Astrocyte of the hippocampus (primary cell): Measurements from ENCODE around the gene CDK5RAP2.
"Not testable (repeated sequence)": the region's sequence is repeated elsewhere in the genome, so short reads cannot be mapped to it uniquely, and the experiment has no call there.

ENCODE experiments used
- DNase-seq: peaks from one replicate; pipeline ENCODE4 v3.0.0; 2011; ENCODE audit warnings: low read depth, low spot score

The CDK5RAP2 gene

GRCh38 chr9:120474591-120475243, 105.2 kb downstream of the CDK5RAP2 start:
- no peak for DNase-seq

GRCh38 chr9:120473608-120474007, 106.4 kb downstream of the CDK5RAP2 start:
- no peak for DNase-seq

- DNase-seq = no peak
Observed at GRCh38 chr9:120465685-120466407, 114.1 kb downstream of the CDK5RAP2 start.

GRCh38 chr9:120464887-120465421, 115.0 kb downstream of the CDK5RAP2 start:
- no peak for DNase-seq

- DNase-seq = no peak
Observed at GRCh38 chr9:120464176-120464886, 115.6 kb downstream of the CDK5RAP2 start.

DNA sequence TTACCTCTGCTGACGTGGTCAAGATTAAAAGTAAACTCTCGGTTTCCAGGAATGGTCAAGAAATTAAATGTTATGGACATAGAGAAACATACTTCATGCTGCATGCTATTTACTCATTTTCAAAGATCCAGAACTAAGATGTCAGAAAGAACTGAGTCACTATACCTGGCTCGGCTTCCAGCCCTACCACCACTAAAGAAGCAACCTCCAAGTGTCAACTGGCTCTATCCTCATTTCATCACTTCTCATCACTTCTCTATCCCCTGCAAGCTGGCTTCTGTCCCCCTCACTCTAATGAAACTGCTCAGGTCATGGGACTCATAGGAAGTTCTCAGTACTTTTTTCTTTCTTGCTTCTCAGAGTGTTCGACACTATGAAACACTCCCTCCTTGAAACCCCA, 116.2 kb downstream of the CDK5RAP2 start:
- DNase-seq = no peak

DNA sequence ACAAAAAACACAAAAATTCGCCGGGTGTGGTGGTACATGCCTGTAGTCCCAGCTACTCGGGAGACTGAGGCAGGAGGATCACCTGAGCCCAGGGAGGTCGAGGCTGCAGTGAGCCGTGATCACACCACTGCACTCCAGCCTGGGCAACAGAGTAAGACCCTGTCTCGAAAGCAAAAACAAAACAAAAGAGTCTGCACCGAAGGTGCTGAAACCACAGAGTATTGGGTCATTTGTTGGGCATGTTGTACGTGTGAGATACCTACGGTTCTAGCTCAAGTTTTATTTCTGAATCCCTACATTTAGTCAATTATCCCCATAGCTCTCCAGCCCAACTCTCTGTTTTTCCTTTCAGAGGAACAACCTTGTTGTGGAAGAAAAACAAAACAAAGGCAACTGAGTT, 118.3 kb downstream of the CDK5RAP2 start:
- not testable (repeated sequence) for DNase-seq

- DNase-seq = no peak
Observed at GRCh38 chr9:120456218-120456617, 123.7 kb downstream of the CDK5RAP2 start.

GRCh38 chr9:120454467-120454866, 125.5 kb downstream of the CDK5RAP2 start:
- DNase-seq = no peak

- no peak for DNase-seq
Observed at GRCh38 chr9:120453792-120454191, 126.2 kb downstream of the CDK5RAP2 start.

DNA sequence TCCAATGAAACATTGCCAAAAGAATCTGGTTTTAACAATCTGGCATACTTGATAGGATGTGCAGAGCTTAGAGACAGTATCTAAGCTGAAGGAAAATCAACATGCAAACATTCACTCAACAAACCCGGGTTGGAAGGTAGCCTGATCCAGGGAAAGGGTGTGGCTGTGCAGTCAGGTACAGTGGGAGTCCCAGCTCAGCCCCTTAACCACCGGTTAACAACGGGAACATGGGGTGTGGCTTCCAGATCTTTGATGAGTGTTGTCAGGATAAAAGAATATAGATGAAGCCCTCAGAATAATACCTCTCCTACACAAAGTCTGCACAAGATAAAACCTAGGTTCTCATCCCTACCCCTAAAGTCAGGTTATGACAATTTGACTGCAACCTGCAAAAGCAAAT, 127.3 kb downstream of the CDK5RAP2 start:
- DNase-seq = no peak

DNA sequence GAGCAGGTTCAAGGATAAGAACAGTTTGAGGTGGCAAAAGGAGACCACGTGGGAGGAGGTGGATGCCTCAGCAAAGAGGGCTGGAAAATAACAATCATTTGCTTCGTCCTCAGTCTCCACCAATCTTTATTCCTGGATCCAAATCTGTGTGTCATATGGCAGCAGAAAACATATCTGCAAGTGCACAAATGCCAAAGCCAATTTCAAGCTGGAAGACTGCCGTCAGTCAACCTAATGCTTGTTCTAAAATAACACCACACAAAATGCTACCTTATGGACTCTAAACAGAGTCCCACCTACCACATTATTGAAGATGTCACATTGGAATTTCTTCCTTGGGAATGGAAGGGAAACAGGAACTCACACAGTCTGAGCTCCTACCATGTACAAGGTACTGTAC, 129.1 kb downstream of the CDK5RAP2 start:
- DNase-seq = no peak

DNA sequence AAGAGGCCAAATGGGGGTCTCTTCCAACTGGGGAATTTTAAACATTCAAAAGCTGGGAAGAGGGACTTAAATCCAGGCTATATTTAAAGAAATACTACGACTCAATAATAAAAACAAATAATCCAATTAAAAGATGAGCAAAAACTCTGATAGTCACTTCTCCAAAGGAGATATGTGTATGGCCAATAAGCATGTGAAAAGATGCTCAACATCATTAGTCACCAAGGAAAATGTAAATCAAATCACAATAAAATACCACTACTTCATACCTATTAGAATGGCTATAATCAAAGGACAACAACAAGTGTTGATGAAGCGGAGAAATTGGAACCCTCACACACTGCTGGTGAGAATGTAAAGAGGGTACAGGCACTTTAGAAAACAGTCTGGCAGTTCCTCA, 130.4 kb downstream of the CDK5RAP2 start:
- DNase-seq = no peak

- DNase-seq = no peak
Observed at GRCh38 chr9:120447959-120448500, 131.9 kb downstream of the CDK5RAP2 start.

DNA sequence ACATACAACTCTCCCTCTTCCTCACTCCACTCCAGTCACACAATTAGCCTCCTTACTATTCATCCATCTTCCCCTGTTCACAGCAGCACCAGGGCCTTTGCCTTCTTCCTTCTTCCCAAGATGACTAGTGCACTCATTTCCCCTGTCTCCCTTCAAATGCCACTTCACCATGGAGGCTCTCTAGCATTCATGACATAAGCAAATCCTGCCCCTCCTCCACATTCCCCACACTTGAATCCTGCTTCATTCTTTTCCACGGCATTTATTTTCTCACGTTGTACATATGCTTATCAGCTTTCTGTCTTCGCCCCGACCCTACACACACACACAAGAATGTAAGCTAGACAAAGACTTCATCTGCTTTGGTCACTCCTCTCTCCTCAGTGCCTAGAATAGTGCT, 133.3 kb downstream of the CDK5RAP2 start:
- DNase-seq = peak; percentile 20

DNA sequence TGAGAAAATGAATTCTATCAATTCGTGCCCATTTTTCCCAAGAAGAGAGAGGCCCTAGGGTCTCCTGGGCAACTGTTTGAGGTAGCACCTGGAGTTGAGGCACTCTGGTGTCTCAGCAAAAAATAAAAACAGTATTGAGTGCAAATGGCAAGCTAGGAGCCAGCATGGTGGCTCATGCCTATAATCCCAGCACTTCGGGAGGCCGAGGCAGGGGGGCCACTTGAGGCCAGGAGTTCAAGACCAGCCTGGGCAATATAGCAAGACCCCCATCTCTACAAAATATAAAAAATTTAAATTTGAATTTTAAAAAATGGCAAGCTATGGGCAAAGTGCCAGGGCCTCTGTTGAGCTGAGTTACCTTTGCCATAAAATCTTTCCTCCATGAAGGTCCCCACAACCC, 136.0 kb downstream of the CDK5RAP2 start:
- no peak for DNase-seq

DNA sequence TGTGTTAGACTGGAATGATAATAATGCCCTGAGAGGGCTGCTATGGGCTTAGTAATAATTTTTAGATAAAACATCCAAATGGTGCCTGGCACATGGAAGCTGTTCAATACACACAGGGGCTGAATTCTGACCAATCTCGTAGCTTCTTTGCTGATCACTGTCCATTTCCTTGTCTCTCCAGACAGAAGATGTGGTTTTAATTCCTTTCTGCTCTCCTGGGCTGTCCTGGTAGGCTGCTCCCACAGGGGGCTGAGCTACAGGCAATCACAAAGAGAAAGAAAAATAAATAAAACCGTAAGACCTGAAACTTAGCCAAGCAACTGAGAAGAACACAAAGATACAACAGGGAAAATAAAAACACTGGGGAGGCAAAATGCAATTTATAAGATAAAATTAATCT, 136.5 kb downstream of the CDK5RAP2 start:
- DNase-seq = peak; percentile 78

DNA sequence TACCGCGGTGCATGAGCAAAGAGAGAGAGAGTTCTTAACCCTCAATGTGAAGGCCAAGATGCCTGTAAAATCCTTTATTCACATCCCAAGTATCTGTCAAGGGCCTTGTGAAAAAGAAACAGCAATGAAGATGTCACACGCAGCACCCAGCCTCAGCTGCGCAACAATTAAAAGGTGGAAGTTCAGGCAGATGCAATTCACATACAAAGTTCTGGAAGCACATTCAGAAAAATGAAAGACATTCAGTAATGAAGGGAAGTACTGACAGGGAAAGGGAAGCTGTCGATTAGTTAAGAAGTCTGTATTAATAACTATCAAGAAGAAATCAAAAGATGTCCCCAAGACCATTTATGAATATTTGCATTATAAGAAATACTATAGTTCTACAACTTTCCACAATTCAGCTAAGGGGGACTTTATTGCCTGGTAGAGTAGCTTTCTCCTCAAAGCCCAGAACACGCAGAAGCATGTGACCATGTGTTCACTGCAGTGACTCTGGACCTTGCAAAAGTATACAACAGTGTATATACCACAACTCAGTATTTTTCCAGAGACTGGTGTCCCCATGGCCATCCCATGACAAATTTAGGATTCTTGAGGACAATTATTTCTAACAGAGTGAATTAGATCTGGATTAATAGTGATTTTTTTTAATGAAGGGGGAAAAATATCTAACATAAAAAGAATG, 137.5 kb downstream of the CDK5RAP2 start:
- no peak for DNase-seq

DNA sequence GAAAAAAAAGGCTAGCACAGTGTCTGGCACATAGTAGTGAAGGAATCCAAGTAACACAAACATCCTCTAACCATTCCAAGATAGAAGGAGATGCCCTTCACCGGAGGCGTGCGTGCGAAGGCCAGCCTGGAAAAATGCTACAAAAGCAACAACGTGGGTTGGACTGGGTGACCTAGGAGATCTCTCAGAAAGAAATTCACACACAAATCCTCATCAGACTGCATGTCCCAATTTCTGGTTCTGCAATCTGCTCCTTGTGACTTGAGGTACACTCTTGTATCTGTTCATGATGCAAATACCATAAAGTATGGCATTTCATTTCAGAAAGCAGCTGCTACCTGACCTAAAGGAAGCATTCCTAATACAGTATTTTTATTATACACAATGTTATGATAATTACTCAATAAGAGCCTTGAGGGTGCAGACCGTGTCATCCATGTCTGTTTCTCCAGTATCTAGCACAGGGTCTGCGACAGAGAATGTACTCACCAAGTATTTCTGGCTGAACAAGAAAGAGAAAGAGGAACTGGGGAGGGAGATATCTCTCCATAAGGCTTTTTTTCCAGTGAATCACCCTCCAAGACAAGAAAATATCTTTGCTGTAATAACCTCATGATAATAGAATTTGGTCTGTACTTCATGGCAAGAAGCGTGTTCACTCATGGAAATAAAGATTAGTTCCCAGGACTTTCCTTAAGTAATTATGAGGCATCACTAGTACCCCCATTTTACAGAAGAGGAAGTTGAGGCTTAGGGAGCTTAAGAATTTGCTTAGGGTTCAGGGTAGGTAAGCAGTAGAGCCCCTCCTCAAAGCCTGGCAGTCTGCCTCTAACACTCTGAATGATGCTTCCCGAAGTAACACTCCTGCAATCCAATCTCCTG, 138.3 kb downstream of the CDK5RAP2 start:
- peak; percentile 69 for DNase-seq

DNA sequence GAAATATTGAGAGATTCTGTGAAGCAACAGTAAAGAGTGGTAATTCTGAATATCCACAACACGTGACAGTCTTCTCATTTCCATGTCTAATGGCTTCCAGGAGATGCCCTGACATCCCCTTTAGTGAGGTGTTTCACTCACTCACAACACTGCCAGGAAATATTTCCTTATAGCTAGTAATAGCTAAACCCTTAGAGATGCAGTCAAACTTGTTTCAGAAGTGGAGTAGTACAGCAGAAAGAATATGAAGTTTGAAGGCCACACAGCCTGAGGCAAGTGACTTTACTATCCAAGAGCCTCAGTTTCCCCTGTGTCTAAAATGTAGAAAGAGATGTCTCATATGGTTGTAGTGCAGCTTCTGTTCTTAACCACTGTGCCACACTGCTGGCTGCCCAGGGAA, 139.2 kb downstream of the CDK5RAP2 start:
- no peak for DNase-seq

- no peak for DNase-seq
Observed at GRCh38 chr9:120439926-120440325, 140.0 kb downstream of the CDK5RAP2 start.
